ENCODE results near the gene MRPL36.

GRCh38 chr5:1820381-1820780 is 20.7 kb upstream of the MRPL36 start:
- no peak for TF ChIP-seq CTCF (IDR thresholded peaks at IDR 0.05; ENCODE audit: low read length)
- TF ChIP-seq EZH2 (optimal IDR thresholded peaks at IDR 0.05; ENCODE audit: low read depth, low read length): no peak
